Mucosa of rectum (tissue), 2 donors: ENCODE data around the gene TM4SF4.

ENCODE experiments used
- H3K27ac ChIP-seq, 2 donors: one replicate each; pipeline ENCODE4 v1.7.0; 2013; ENCODE audit warnings: inconsistent platforms in 2 of 2, low read depth in 2 of 2, low read length in 2 of 2
- H3K27me3 ChIP-seq, 2 donors: one replicate each; pipeline ENCODE4 v1.7.0; 2013; ENCODE audit warnings: low read length in 2 of 2; ENCODE audit not compliant: control insufficient read depth in 2 of 2, insufficient read depth in 2 of 2
- H3K36me3 ChIP-seq, 2 donors: one replicate each; pipeline ENCODE4 v1.7.0; 2013; ENCODE audit warnings: low read length in 2 of 2; ENCODE audit not compliant: control insufficient read depth in 2 of 2, insufficient read depth in 2 of 2
- H3K4me1 ChIP-seq, 2 donors: one replicate each; pipeline ENCODE4 v1.7.0; 2013; ENCODE audit warnings: low read length in 2 of 2, mild to moderate bottlenecking in 1 of 2; ENCODE audit not compliant: control insufficient read depth in 2 of 2, insufficient read depth in 2 of 2
- H3K4me3 ChIP-seq, 2 donors: one replicate each; pipeline ENCODE4 v1.7.0; 2013; ENCODE audit warnings: low read length in 2 of 2
- H3K9ac ChIP-seq, 2 donors: one replicate each; pipeline ENCODE4 v1.7.0; 2013; ENCODE audit warnings: low read length in 2 of 2, low read depth in 1 of 2, mild to moderate bottlenecking in 1 of 2
- H3K9me3 ChIP-seq, 2 donors: one replicate each; pipeline ENCODE4 v1.7.0; 2013; ENCODE audit warnings: low read length in 2 of 2; ENCODE audit not compliant: control insufficient read depth in 2 of 2
- donor health status: healthy.
- donor health status: Normal muscosa, but diverticular disease.

The TM4SF4 gene

DNA sequence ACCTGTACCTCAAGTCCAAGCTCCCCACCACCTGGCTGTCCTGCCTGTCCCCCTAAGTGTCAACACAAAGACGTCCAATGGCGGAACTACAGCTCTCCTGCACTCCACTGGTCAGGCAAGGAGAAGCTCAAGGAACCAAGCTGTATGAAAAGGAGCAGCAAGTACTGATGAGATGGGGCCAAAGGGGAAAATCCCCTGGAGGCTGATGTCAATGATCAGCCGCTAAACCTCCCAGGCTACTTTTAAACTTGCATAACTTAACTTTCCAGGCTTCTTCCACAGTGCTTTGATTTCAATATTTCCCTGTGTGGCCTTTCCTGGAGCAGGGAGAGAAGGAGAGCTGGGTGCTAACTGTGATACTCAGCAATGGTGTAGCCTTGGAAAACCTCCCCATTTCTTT, 35.0 kb downstream of the TM4SF4 start:
- H3K36me3 ChIP-seq, result no peaks in the 10 kb centered on the region
- H3K4me1 ChIP-seq, result no peaks in the 10 kb centered on the region
- no peaks in the 10 kb centered on the region for H3K9me3 ChIP-seq
- H3K4me3 ChIP-seq, result no peak overlapping the region
- H3K9ac ChIP-seq, result no peak overlapping the region
- peaks cover 4 to 8% of the 10 kb centered on the region in 2 donors for H3K27me3 ChIP-seq
- no peak overlapping the region for H3K27ac ChIP-seq

DNA sequence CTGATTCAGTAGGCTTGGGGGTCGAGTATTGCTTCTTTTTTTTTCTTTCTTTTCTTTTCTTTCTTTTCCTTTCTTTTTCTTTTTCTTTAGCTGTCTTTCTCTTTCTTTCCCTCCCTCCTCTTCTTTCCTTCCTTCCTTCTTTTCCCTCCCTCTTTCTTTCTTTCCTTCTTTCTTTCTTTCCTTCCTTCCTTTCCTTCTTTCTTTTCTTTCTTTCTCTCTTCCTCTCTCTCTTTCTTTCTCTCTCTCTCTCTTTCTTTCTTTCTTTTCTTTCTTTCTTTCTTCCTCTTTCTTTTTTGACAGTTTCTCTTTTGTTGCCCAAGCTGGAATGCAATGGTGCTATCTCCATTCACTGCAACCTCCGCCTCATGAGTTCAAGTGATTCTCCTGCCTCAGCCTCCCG, 36.0 kb downstream of the TM4SF4 start:
- peaks cover 4 to 8% of the 10 kb centered on the region in 2 donors for H3K27me3 ChIP-seq
- no peak overlapping the region for H3K27ac ChIP-seq
- H3K4me3 ChIP-seq, result no peak overlapping the region
- H3K36me3 ChIP-seq, result no peaks in the 10 kb centered on the region
- no peak overlapping the region for H3K9ac ChIP-seq
- H3K4me1 ChIP-seq, result no peaks in the 10 kb centered on the region
- no peaks in the 10 kb centered on the region for H3K9me3 ChIP-seq

DNA sequence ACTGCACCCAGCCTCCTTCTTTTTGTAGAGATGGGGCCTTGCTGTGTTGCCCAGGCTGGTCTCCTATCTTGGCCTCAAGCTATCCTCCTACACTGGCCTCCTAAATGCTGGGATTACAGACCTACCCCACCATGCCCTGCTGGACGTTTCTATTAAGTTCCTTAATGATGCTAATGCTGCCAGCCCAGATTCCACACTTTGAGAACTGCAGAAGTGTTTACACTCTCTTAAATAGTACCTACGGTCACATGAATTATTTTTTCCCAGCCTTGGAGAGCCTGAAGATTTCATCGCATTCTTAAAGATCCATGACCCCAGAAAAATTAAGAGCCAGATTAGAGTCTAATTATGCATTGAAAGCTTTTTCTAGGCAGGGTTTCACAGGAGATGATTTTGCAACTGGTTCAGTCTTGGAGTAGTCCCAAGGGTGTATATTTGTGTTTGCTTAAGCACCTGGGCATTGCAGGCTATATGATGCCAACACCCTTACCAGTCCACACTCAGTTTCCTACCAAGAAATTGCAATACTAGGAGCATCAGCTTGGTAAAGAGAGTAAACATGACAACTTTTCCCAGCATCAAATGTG, 36.6 kb downstream of the TM4SF4 start:
- peaks cover 4 to 8% of the 10 kb centered on the region in 2 donors for H3K27me3 ChIP-seq
- H3K27ac ChIP-seq, result no peak overlapping the region
- no peak overlapping the region for H3K9ac ChIP-seq
- no peaks in the 10 kb centered on the region for H3K9me3 ChIP-seq
- H3K4me1 ChIP-seq, result no peaks in the 10 kb centered on the region
- no peak overlapping the region for H3K4me3 ChIP-seq
- no peaks in the 10 kb centered on the region for H3K36me3 ChIP-seq

DNA sequence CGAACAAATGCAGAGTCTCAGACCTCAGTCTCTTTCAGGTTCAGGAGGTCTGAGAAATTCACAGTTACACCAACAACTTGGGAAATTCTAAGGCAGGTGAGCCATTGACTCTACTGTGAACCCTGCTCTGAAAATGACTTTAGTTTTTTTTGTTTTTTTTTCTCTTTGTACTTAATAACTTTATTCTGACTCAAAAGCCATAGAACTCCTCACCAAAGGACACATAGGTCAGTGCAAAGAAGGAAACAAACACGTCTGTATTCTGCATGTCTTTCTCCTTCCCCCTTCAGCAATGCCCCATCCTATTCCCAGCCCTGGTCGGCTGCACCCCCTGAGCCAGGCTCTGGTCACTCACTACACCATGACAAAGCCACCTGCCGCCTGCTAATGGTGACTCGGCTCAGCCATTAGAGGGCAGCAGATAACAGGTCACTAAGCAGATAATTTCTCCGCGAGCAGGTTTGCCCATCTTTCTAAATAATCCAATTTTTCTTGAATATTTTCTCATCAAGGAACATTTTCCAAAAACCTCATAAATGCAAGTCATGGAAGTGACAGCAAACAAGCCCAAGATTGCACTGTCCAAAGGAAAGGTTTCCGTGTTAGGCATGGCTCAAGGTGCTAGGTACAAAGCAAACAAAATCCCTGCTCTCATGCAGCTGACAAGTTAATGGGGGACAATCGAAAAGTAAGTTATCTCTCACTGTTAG, 37.7 kb downstream of the TM4SF4 start:
- Histone ChIP-seq H3K4me1 (no peaks in the 10 kb centered on the region), H3K27ac (no peak overlapping the region), H3K9me3 (no peaks in the 10 kb centered on the region), H3K9ac (no peak overlapping the region), H3K36me3 (no peaks in the 10 kb centered on the region), H3K27me3 (peaks cover 4 to 8% of the 10 kb centered on the region in 2 donors), H3K4me3 (no peak overlapping the region)

DNA sequence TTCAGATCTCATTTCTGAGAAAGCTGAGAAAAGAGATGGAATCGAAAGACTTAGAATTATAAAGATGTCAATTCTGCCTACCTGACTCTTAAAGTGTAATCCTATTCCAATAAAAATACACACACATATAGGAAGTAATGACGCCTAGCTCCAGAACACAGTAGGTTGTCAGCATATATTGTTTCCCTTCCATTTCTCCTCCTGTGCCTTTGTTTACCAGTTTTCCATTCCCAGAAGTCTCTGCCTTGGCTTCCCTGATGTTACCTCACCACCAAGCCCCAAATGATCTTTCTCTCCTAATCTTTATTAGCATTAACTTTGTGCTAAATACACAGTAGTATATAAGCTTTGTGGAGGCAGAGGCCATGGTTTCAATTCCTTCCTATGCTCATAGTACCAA, 40.0 kb downstream of the TM4SF4 start:
- Histone ChIP-seq H3K9ac (no peak overlapping the region), H3K4me3 (no peak overlapping the region), H3K9me3 (no peaks in the 10 kb centered on the region), H3K36me3 (no peaks in the 10 kb centered on the region), H3K27me3 (peaks cover 4 to 7% of the 10 kb centered on the region in 2 donors), H3K4me1 (no peaks in the 10 kb centered on the region), H3K27ac (no peak overlapping the region)

DNA sequence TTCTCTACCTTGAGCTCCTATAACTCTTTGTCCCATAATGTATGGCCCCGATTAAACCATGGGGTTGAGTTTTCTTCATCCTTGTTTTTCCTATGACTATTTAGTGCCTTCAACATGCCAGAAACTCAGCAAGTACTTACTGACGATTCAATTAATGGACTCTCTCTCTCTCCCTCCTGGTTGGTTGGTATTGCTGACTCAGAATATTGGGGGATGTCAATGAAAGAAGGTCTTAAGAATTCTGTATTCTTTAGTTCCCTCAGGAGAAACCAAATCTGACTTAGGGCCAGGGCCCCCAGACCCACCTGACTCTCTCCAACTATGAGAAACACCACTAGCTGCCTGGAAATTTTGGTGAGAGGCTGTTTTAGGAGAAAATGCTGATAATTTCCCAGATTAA, 40.8 kb downstream of the TM4SF4 start:
- no peaks in the 10 kb centered on the region for H3K9me3 ChIP-seq
- H3K36me3 ChIP-seq, result no peaks in the 10 kb centered on the region
- peaks cover 3 to 4% of the 10 kb centered on the region in 2 donors for H3K27me3 ChIP-seq
- H3K9ac ChIP-seq, result no peak overlapping the region
- no peak overlapping the region for H3K27ac ChIP-seq
- no peak overlapping the region for H3K4me3 ChIP-seq
- no peaks in the 10 kb centered on the region for H3K4me1 ChIP-seq

DNA sequence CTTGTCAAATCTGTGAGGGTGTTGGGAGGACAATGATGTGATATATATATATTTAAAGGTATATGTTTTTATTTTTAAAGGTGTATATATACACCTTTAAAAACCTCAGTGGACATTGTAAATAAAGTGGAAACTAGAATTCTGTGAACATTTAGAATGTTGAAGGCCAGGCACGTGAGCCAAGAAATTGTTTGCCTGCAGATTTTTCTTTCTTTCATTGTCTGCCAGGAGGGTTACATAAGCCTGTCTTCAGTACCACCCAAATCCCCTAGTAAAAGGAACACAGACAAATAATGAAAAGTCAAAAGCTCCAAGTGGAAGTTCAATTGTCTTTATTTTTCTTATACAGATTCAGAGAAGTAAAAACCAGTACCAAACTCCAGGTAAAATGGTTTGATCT, 42.4 kb downstream of the TM4SF4 start:
- Histone ChIP-seq H3K4me3 (no peak overlapping the region), H3K9ac (no peak overlapping the region), H3K27ac (no peak overlapping the region), H3K4me1 (no peaks in the 10 kb centered on the region), H3K27me3 (peaks cover 0 to 4% of the 10 kb centered on the region in 2 donors), H3K36me3 (no peaks in the 10 kb centered on the region), H3K9me3 (no peaks in the 10 kb centered on the region)

DNA sequence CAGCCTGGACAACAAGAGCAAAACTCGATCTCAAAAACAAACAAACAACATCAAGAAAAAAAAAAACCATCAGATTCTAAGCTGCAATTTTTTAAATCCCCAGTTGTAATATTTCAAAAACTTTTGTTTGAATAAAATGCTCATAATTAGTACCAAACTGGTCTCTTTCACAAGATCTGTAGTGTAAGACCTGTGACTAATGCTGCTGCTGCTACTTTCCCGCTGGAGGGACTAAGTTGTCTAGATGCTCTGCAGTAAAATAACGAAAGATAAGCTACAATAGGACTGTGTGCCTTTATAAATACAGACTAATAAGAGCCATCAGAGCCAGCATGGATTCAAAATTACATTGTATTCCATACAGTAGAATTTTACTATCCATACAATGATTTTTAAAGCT, 45.4 kb downstream of the TM4SF4 start:
- Histone ChIP-seq H3K27me3 (no peaks in the 10 kb centered on the region), H3K9ac (no peak overlapping the region), H3K4me3 (no peak overlapping the region), H3K4me1 (no peaks in the 10 kb centered on the region), H3K36me3 (no peaks in the 10 kb centered on the region), H3K27ac (no peak overlapping the region), H3K9me3 (no peaks in the 10 kb centered on the region)

DNA sequence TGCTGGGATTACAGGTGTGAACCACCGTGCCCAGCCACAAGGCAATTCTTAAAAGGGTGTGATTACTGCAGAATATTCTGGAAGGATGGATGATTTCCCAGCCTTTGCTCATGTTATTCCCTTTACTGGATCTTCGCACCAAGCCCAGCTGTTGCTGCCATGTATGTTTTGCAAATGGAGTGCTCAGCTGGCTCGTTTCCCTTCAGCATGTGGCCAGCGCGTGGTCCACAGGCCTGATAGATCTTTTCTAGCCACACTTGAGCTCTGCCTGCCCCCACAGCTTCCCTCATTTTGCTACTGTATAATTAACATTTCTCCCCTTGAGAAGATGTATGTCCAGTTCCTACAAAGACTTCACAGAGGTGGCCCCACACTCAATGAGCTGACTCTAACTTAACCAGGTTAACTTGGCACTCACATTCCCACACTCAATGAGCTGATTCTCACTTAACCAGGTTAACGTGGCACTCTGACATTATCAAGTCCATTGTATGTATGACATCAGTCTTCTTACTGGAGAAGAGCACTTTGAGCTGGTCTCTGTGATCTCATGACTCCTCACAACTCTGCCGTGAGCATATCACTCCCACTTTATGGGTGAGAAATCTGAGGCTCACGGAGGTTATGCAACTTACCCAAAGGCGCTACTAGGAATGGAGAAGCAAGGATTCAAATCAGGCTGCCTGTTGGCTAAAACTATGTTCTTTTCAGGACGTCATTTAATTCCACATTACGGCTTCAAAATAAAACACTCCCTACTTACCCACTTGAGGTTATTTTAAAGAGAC, 49.2 kb downstream of the TM4SF4 start:
- H3K27me3 ChIP-seq, result no peaks in the 10 kb centered on the region
- H3K4me1 ChIP-seq, result peaks cover 0 to 8% of the 10 kb centered on the region in 2 donors
- no peaks in the 10 kb centered on the region for H3K36me3 ChIP-seq
- no peak overlapping the region for H3K27ac ChIP-seq
- no peak overlapping the region for H3K4me3 ChIP-seq
- no peaks in the 10 kb centered on the region for H3K9me3 ChIP-seq
- H3K9ac ChIP-seq, result no peak overlapping the region
